Measurements from ENCODE around the gene RHOH.

Gene RHOH

GRCh38 chr4:40238700-40239548 lies 42.1 kb downstream of the RHOH start:
- DNase-seq (ENCODE audit: low read depth), result no peak
- H3K4me3 ChIP-seq (ENCODE audit: control insufficient read depth, low read depth, low read length), result no peak overlapping the region
- TF ChIP-seq CTCF (conservative IDR thresholded peaks at IDR 0.05; ENCODE audit: control insufficient read depth, insufficient read depth, low read depth, low read length), result no peak

GRCh38 chr4:40240040-40240653 lies 43.3 kb downstream of the RHOH start:
- no peak for TF ChIP-seq CTCF (conservative IDR thresholded peaks at IDR 0.05; ENCODE audit: control insufficient read depth, insufficient read depth, low read depth, low read length)
- no peak for DNase-seq (ENCODE audit: low read depth)
- H3K4me3 ChIP-seq (ENCODE audit: control insufficient read depth, low read depth, low read length), result no peak overlapping the region

GRCh38 chr4:40241026-40241425 lies 44.2 kb downstream of the RHOH start:
- DNase-seq (ENCODE audit: low read depth), result no peak

GRCh38 chr4:40241941-40242340 lies 45.1 kb downstream of the RHOH start:
- no peak for DNase-seq (ENCODE audit: low read depth)
- TF ChIP-seq CTCF (conservative IDR thresholded peaks at IDR 0.05; ENCODE audit: control insufficient read depth, insufficient read depth, low read depth, low read length), result no peak
- H3K4me3 ChIP-seq (ENCODE audit: control insufficient read depth, low read depth, low read length), result no peak overlapping the region

More at GRCh38 chr4:40241026-40241425, 44.2 kb downstream of the RHOH start:
- TF ChIP-seq CTCF (conservative IDR thresholded peaks at IDR 0.05; ENCODE audit: control insufficient read depth, insufficient read depth, low read depth, low read length), result no peak
- H3K4me3 ChIP-seq (ENCODE audit: control insufficient read depth, low read depth, low read length), result no peak overlapping the region

GRCh38 chr4:40243386-40243948 lies 46.6 kb downstream of the RHOH start:
- no peak overlapping the region for H3K4me3 ChIP-seq (ENCODE audit: control insufficient read depth, low read depth, low read length)
- no peak for DNase-seq (ENCODE audit: low read depth)
- no peak for TF ChIP-seq CTCF (conservative IDR thresholded peaks at IDR 0.05; ENCODE audit: control insufficient read depth, insufficient read depth, low read depth, low read length)

- no peak for TF ChIP-seq CTCF (conservative IDR thresholded peaks at IDR 0.05; ENCODE audit: control insufficient read depth, insufficient read depth, low read depth, low read length)
- no peak overlapping the region for H3K4me3 ChIP-seq (ENCODE audit: control insufficient read depth, low read depth, low read length)
- DNase-seq (ENCODE audit: low read depth), result no peak
Observed at GRCh38 chr4:40244606-40245005, 47.8 kb downstream of the RHOH start.
